Ureter (tissue), 1 donor: ENCODE results near the gene CCDC136. TPM values are rescaled to one million over a fixed set of nuclear protein-coding genes. Genes with fewer than 3 reads are reported as not detected.

Experiments used
- DNase-seq: peaks from one replicate; pipeline ENCODE4 v3.0.0-alpha.2; 2020; ENCODE audit warnings: low spot score
- total RNA-seq: library from RNA; stranded (reverse); gene quantifications from one replicate; pipeline ENCODE4 v1.2.4, GENCODE V29; 2023
- donor health status: DM: yes; HTN: yes; CAD: no.

CCDC136 gene
- total RNA-seq, 1 donor from 2014 or later = 12.5 TPM

- no peak for DNase-seq
Observed at GRCh38 chr7:128777156-128778123, 14.3 kb upstream of the CCDC136 start.

DNA sequence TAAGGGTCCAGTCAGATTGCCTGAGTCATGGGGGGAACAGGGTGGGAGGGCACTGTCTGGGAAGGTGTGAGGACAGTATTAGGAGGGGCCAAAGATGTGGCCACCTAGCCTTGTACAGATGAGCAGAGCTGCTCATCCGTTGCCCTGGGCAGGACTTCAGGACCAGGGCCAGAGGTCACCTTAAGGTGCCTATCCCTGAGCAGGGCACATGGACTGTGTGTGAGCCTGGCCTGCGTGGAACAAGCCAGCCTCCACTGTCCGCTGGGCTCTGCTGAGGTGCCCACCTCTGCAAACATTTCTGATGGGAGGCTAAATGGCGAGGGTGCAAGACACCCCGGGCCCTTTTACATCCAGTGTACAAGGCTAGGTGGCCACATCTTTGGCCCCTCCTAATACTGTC lies 12.8 kb upstream of the CCDC136 start:
- no peak for DNase-seq

DNA sequence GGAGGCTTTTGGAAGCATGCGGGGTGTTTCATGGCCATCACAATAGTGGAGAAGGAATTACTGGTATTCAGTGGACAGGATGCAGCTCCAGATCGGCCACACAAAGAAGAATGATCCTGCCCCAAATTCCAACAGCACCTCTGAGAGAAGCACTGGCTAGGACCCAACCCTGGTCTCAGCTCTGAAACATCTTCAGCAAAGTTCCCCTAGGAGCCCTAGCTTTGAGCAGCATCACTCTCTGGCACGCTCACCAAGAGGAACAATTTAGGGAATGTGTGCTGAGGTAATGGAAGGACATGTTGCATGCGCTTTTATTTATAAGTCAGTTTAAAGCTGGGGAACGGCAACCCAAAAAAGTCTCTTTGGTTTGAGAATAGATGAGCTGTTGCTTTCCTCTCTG lies 10.6 kb upstream of the CCDC136 start:
- DNase-seq = no peak

DNA sequence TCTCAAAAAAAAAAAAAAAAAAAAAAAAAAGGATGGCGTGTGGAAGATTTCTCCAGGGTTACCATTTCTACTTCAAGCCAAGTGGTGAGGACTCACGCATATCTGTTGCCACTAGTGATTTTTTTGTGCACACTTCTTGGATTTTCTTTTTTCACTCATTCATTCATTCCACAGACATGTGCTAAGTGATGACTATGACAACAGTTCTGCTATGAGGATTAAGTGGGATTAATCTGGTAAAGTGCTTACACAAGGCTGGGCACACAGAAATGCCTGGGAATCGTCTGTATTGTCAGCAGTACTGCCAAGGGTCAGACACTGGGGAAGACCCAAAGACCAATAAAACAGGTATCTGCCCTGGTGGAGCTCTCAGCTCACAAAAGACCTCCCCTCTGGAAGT lies 9.9 kb upstream of the CCDC136 start:
- no peak for DNase-seq

- DNase-seq = peak; percentile 84
Observed at GRCh38 chr7:128783143-128783861, 8.5 kb upstream of the CCDC136 start.

- DNase-seq = no peak
Observed at GRCh38 chr7:128785738-128786137, 6.0 kb upstream of the CCDC136 start.

- no peak for DNase-seq
Observed at GRCh38 chr7:128788446-128789412, 3.0 kb upstream of the CCDC136 start.

GRCh38 chr7:128790315-128791041 lies 1.3 kb upstream of the CCDC136 start:
- DNase-seq = no peak

DNA sequence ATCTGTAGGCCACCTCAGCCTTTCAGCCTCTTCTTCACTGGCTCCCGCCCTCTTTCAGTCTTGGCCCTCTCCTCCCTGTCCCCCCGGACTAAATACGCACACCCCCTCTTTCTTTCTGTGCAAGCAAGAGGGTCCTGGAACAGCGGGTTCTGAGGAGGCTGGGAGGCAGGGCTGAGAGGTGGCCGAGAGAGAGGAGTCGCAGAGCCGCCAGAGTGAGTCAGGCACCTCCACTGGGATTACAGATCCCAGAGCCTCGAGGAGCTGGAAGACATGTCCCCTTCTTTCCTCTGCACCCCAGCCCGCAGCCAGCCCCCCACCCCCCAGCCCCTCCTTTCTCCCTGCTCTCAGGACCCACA lies 182 bp downstream of the CCDC136 start:
- no peak for DNase-seq

- DNase-seq = no peak
Observed at GRCh38 chr7:128792471-128793180, 858 bp downstream of the CCDC136 start.

DNA sequence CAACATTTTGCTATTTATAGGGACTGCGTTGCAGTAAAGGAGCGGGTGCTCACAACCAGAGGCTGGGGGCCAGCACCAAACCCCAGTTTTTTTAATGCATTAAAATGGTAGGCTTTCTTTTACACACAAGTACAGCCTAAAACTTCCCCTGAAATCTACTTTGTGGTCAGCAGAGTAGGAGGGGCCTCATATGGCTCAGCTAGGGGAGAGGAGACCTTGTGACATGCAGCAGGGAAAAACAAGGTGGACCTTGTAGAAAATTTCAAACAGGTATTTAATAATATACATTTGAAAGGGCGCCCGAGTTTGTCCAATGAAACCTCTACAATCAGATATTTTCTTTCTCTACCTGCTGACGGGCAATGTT lies 1.4 kb downstream of the CCDC136 start:
- DNase-seq = no peak

GRCh38 chr7:128794020-128794419 lies 2.3 kb downstream of the CCDC136 start:
- no peak for DNase-seq

GRCh38 chr7:128794436-128794835 lies 2.7 kb downstream of the CCDC136 start:
- DNase-seq = no peak

- no peak for DNase-seq
Observed at GRCh38 chr7:128795129-128795528, 3.4 kb downstream of the CCDC136 start.

DNA sequence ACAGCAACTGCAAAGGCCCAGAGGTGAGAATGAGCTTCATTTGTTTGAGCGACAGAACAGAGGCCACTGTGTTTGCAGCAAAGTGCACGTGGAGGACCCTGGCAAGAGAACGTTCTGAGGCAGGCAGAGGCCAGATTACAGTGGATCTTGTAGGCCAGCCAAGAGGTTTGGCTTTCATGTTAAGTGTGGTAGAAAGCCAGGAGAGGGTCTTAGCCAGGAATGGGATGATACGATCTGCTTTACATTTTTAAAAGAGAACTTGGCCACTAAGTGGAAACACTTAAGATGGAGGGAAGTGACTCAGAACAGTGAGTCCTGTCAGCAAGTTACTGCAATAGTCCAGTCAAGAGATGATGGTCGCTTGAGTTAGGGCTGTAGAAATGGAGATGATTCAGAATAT lies 4.6 kb downstream of the CCDC136 start:
- no peak for DNase-seq

DNA sequence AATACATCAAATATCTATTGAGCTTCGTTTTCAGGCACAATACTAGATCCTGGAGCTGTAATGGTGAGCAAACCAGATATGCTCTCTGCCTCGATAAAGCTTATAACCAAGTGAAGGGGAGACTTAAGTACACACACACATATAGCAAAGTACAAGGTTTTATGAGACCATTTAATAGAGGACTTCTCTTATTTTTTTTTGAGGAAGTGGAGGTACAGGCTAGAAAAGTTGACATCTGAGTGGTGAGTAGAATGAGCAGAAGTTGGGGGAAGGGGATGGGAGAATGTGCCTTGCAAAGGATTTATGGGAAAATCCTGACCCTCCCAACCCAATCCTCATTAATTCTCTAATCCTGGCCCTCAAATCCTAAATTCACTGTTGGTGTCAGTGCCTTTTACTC lies 7.7 kb downstream of the CCDC136 start:
- no peak for DNase-seq

GRCh38 chr7:128800567-128800966 lies 8.8 kb downstream of the CCDC136 start:
- no peak for DNase-seq

DNA sequence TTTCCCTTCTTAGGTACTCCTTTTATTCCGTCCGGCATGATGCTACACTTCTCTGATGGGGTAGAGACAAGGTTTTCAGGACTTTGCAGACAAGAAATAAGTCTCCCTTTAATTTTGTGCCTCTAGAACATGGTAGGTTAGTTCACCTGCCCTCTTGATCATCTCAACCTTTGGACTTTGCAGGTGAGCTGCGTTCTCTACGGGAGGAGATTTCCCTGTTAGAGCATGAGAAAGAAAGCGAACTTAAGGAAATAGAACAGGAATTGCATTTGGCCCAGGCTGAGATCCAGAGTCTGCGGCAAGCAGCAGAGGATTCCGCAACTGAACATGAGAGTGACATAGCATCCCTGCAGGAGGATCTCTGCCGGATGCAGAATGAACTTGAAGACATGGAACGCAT lies 9.2 kb downstream of the CCDC136 start:
- no peak for DNase-seq

DNA sequence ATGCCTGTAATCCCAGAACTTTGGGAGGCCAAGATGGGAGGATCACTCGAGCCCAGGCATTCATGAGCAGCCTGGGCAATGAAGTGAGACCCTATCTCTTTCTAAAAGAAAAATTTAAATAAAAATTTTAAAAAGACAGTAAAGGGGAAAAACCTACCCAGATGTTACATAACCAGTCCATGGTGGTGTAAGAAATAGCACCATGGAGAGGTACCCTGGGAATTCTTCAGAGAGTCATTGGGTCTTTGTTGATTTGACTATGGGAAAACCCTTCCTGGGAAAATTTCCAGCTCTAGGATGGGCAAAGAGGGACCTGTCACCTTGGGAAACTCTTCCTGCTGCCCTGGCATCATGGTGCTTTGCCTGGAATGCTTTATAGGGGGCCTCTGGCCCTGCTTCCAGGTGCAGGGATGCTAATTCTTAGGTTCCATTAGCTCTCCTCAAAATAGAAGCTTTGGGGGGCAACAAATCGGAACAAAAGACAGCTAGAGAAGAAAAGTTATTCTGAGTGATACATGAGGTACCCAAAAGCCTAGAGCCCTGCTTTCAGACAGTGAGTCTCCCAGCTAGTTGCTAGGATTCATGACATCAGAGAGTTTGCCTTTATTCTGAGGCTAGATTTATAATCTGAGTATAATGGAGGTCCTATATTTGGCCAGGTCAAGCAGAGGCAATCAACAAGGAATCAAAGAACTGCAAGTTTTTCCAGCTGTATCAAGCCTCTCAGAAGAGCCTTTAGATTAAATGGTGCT lies 10.1 kb downstream of the CCDC136 start:
- DNase-seq = no peak

DNA sequence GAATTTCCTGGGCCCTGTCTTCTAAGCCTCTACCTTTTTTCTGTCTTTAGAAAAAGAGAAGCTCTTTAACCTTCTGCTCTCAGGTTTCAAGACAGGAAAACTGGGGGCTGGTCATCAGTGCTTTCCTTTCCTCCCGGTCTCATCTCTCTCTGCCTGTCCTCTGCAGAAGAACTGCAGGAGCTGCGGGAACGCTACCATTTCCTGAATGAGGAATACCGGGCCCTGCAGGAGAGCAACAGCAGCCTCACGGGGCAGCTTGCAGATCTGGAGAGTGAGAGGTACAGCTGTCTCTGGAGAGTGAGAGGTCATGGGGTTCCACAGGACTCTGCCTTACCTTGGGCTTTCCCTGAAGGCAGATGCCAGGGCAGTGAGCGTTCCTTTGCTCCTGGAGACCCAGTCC lies 12.7 kb downstream of the CCDC136 start:
- no peak for DNase-seq
